T-helper 2 cell treated with Interferon-gamma antibody and Interleukin-4, amounts not matched to agents 100 ng/mL and 5 ng/mL, for 36 hours (primary cell): ENCODE measurements around the gene GAPDHS. TPM values are rescaled to one million over a fixed set of nuclear protein-coding genes. Genes with fewer than 3 reads are reported as not detected.

Experiments
- intact Hi-C: fragments of 100-400 bp; cut with micrococcal nuclease; formaldehyde crosslinking; loops from one replicate; pipeline ENCODE4 v1.15.1; 2023
- total RNA-seq: library from RNA; stranded (reverse); gene quantifications from 2 replicates; pipeline ENCODE4 v1.2.3, GENCODE V29; 2022

The GAPDHS gene
- total RNA-seq, 1 donor from 2014 or later, result not detected

DNA sequence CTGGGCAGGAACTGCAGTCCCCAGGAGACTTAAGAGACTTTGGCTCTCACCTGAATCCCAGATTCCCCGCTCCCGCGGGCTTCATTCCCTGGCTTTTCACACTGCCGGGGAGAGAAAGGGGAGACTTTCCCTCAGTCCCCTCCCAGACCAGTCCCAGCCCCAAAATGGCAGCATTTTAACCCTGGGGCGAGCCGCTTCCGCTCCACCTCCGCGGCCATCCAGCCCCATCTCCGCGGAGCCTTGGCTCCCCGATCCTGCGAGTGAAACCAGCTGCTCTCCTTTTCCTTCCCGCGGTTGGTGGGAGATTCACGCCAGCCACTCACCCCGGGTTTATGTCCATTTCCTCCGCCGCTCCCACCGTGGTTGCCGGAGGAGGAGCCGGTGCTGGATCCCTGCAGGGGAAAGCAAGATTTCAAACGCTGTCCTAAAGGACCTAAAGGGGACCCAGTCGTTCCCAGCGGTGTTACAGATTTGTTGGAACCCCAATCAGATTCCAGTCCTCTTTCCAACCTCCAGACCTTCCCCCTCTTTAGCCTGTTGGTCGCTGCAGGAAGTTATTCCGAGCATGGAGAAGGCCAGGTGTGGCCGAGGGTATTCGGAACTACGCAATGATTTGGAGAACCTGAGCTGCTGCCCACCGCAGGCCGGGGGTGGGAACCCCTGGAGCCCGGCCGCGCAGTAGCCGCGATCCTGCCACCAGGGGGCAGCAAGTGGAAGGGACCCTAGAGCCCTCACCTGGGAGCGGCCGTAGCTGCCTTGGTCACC is 23.2 kb upstream of the GAPDHS start:
- intact Hi-C loops, result loop anchor here (1.0 kb wide), 1 partner anchor 82 kb away; no protein-coding TSS in a partner anchor

DNA sequence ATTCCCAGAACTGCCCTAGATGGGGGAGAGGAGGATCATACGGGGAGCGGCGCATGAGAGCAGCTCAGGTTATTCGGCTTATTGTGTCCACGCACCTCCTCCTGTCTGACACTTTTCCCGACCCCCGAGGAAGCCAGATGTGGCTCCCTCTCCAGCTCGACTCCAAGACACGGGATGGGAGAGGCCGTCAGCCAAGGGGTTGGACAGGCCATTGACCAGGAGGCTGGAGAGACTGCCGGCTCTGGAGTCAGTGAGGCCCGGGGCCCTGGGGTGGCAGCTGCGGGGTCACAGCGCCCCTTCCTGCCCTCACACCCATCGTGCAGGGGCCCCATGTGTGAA is 22.7 kb upstream of the GAPDHS start:
- intact Hi-C loops, result loop anchor here (1.0 kb wide), 1 partner anchor 82 kb away; no protein-coding TSS in a partner anchor

DNA sequence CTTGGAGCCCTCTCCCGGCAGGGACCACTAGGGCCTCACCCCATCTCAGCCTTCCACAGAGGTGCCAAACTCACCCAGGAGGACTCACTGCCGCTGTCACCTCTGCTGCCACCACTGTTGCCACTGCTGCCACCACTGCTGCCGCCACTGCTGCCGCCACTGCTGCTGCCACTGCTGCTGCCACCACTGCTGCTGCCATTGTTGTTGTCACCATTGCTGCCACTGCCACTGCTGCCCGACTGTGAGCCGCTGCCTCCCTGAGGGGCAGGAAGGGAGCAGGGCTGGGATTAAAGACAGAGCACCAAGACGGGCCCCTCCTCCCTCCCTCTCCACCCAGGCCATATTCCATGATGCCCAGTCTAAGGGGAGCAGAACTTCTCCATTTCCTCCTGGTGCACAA is 21.9 kb upstream of the GAPDHS start:
- intact Hi-C loops, result no loop called here

DNA sequence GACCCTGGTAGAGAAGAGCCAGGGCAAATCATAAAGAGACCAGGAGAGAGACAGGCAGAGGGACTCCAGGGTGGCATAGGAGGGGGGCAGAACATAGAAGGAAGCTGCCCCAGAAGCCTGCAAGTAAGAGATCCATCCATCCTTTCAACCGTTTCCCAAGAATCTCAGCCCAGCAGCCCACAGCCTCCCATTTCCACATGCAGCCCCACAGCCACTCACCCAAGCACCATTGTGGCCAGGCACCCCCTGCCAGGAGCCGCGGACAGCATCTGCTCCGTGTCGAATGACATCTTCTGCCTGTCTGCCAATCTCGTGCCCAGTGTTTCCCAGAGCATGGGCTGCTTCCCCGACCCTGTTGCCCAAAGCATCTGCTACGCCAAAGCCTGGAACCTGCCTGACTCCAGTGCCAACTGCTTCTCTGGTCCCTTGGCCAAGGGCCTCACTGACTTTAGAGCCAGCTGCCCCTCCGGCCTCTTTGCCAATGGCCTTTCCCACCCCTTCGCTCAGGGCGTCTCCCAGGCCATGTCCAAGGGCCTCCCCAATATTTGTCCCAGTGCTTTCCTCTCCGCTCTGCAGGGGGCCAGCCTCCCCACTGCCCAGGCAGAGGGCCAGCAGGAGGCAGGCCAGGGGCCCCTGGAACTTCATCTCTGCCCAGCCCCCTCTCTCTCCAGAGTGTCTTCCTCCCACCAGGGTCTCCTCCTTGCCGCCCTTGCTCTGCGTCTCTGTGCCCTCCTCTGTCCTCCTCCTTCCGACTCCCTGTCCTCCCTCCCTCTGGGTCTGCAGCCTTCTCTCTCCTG is 20.2 kb upstream of the GAPDHS start:
- intact Hi-C loops, result no loop called here

DNA sequence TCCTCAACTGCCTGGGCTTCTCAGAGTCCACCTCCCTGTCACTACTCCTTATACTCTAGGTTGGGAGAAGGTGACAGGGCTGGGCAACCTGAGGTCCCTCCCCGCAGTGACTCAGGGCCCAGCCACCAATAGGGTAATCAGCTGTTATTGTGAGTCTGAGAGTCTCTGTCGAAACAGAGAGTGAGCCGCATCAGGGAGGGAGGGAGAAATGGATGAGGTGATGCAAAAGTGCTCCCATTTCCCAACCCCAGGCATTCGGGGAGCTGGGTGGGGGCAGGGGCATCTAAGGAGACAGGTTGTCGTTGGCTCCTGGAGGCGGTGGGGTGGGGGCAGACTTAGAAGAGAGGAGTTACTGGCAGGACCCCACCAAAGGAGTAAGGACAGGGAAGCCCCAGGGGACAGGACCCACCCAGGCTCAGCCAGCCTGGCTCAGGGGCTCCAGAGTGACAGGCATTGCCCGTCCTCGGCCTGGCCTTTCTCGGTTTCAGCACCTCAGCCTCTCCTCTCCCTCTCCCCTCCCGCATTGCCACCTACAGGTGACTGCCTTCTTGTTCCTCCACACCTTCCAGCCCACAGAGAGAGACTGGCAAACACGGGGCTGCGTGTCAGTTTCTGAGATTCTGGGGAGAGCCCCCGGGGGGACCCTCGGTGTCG is 19.5 kb upstream of the GAPDHS start, which contains the start of gene DMKN:
DMKN (minus strand) TSS at position 22 of the 654 bp plus-strand sequence. CDS start 174 bp downstream, outside the sequence.
- intact Hi-C loops, result no loop called here

DNA sequence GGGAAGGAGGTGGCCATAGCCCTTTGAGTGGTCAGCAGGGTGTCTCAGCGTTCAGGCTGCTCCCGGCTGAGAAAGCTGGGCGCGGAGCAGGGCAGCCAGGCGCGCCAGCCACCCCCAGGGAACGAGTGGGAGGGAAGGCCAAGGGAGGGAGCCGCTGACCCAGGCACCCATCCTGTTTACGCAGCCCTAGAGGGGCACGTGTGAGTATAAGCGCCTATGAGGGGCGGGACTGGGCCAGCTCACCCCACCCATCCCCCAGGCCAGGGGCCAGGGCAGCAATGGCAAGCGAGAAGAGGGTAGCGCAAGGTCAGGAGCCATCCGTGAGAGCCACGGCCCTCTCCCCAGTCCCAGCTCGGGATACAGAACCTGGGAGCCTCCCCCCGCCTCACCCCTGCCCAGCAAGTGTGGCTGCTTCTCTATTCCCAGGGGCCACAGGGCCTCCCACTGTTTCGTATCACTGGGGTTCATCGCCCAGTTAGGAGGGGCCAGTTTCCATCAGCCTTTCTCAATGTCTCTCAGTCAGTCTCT is 18.9 kb upstream of the GAPDHS start:
- intact Hi-C loops, result no loop called here

DNA sequence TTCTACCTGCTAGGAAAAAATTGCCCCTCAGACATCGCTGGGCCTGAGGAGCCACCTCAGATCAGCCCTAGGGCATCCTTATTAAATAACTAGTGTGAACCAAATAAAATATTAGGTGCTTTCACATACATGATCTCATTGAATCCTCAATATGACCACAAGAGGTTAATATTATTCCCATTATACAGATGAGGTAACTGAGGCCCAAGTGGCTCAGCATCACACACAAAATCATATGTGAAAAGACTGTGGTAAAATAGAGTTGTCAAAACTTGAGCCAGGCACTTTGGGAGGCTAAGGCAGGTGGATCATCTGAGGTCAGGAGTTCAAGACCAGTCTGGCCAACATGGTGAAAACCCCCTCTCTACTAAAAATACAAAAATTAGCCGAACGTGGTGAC is 16.9 kb upstream of the GAPDHS start:
- intact Hi-C loops, result no loop called here

DNA sequence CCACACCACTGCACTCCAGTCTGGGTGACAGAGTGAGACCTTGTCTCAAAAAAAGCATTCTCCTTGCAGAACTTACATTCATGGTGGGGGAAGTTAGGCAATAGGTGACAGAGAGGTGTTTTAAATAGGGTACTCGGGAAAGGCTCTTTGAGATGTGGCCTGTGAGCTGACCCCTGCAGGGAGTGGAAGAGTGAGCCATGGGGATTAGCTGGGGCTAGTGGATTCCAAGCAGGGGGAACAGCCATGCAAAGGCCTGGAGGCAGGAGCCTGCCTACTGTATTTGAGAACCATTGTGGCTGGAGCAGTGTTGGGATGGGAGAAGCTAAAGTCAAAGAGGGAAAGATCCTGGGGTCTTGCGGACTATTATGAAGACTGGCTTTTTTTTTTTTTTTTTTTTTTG is 15.9 kb upstream of the GAPDHS start:
- intact Hi-C loops, result no loop called here

DNA sequence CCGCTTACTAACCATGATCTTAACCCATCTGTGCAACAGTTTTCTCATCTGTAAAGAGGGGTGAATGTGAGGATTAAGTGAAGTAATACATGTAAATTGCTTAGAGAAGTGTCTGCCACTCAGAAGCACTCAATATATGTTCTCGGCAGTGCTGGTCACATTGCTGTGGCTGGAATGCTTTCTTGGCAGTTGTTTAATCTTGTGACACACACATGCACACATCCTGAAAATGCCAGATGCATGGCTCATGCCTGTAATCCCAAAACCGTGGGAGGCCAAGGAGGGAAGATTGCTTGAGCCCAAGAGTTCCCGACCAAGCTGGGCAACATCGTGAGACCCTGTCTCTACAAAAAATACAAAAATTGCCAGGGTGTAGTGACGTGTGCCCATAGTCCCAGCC is 14.9 kb upstream of the GAPDHS start:
- intact Hi-C loops, result no loop called here

DNA sequence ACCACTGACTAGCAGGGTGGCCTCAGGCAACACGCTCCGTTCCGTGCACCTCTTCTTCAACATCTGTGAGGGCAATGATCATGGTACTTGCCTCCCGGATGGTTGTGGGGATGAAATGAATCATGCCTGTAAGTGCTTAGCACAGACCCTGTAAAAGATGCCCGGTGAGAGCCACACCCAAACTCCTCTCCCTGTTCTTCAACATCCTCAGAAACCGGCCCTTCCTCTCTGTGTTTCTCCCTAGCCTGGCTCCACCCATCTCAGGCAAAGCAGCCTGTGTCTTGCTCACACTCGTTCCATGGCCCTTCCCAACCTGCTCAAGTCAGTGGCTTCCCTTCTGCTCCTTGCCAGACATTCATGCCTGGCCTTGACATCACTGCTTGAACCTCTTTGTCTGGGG is 14.0 kb upstream of the GAPDHS start:
- intact Hi-C loops, result no loop called here

DNA sequence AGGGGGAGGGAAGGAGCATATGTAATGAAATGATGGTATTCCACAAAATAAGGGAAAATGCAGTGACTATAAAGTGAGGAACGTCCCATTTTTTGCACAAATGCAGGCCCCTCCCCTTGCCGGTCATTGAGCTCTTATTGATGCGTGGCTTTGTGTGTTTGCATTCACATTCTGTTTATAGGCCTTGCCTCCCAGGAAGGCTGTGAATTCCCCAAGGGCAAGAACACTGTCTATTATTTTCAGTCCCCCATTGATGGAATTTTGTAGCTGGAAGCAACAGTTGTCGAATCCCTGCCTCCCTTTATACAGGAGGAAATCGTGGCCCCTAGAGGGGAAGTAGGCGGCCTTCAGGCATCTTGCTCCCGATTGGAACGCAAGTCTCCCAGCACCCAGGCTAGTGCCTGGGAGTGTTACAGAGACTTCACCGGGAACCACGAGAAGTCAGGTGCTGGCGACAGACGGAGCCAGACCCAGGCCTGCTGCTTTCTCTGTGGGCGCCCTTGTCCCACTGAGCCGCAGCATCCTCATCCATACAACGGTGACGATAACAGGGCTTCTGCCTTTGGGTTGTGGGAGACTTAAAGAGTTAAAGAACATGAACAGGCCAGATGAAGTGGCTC is 12.0 kb upstream of the GAPDHS start:
- intact Hi-C loops, result no loop called here

DNA sequence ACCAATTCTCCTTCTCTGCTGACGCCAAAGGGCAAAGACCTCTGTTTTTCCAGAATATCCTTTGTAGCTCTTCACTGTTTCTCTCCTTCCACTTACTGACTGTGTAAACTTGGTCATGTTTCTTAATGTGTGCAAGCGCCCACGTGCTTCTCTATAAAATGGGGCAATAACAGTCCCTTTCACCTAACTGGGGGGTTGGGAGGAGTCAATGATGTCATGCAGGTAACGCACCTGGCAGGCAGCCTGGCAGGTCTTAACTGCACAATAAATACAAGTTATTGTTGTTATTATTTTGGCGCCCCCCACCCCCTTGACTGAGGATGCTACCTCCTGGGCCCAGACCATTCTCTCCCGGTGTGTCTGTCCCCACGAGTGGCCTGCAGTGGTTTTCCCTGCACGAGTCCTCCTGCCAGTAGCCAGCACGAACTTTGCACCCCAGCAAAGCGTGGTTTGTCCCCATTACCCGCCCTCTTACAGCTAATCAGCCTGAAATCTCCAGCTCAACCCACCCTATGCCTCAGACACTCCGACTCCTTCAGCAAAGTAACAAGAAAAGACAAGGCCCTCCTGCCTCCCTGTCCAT is 10.4 kb upstream of the GAPDHS start:
- intact Hi-C loops, result no loop called here

DNA sequence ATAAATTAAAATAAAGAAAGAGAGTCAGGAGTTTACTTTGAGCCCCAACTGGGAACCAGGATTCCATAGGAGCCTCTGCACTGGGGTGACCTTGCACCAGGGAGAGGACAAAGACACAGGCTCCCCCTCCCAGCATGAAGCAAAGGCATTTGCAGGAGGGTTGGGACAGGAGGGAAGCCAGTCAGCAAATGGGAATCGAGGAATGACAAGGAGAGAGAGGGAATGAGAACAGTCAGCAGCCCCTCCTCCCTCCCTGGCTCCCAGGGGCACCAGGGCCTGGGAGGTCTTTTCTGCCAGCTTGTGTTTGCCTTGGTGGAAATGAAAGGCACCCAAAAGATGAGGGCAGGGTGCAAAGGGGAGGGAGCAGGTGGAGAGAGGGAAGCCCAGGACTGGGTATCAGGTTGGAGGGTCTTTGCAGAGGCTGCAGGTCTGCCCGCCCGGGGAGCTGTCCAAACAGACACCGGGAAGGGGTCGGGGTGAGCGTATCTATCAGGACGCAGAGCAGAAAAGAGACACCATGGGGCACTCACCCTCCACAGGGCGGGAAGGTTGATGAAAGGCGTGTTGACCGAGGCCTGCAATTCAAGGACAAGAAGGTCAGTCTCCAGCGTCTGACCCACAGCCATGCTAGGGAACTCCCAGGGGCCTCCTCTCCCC is 8.9 kb upstream of the GAPDHS start:
- intact Hi-C loops, result no loop called here

DNA sequence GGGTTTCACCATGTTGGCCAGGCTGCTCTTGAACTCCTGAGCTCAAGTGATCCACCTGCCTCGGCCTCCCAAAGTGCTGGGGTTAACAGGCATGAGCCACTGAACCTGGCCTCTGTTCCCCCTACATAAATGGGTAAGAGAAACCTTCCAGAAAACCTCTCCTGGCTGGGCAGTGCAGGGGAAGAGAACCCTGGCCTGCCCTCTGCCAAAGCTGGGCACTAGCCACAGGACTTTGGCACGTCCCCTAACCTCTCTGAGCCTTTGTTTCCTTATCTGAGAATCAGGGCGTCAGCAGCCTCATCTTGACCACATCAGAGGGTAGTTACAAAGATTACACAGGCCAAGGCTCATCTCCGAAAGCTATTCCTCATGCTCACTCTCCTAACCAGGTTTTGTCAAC is 7.4 kb upstream of the GAPDHS start:
- intact Hi-C loops, result no loop called here

DNA sequence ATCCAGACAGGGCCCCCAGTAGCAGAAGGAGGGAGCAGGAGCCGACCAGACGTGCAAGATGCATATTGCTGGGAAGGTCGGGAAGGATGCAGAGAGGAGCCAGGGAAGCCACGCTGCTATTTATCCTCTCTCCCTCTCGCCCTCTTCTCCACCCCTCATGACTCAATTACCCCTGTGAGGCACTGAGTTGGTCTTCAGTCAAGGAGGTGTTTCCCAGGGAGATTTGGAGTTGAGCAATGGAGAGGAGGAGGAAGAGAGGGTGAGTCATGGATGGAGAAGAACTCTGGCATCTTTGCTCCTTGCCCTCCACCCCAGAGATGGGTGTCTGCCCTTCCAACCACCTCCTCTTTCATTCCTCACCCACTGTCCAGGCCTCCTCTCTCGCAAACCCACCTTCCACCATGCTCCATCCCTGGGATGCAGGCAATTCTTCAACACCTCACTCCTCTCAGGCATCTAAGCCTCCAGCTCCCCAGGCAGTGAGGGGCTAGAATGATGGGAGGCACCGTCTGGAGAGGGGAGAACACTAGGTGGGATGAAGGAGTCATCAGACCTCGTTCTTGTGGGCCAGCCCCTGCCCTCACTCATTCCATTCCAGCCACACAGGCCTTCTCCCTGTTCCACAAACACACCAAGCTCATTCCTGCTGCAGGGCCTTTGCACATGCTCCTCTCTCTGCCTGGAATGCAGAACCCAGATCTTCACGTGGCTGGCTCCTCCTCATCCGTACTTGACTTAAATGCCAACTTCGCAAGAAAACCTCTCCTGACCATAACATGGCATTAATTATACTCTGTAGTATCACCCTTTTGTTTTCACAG is 4.8 kb upstream of the GAPDHS start, which contains the start of gene SBSN:
SBSN (minus strand) TSS at position 94 of the 821 bp plus-strand sequence; CDS start at position 64, 30 bp downstream.
- intact Hi-C loops, result no loop called here

DNA sequence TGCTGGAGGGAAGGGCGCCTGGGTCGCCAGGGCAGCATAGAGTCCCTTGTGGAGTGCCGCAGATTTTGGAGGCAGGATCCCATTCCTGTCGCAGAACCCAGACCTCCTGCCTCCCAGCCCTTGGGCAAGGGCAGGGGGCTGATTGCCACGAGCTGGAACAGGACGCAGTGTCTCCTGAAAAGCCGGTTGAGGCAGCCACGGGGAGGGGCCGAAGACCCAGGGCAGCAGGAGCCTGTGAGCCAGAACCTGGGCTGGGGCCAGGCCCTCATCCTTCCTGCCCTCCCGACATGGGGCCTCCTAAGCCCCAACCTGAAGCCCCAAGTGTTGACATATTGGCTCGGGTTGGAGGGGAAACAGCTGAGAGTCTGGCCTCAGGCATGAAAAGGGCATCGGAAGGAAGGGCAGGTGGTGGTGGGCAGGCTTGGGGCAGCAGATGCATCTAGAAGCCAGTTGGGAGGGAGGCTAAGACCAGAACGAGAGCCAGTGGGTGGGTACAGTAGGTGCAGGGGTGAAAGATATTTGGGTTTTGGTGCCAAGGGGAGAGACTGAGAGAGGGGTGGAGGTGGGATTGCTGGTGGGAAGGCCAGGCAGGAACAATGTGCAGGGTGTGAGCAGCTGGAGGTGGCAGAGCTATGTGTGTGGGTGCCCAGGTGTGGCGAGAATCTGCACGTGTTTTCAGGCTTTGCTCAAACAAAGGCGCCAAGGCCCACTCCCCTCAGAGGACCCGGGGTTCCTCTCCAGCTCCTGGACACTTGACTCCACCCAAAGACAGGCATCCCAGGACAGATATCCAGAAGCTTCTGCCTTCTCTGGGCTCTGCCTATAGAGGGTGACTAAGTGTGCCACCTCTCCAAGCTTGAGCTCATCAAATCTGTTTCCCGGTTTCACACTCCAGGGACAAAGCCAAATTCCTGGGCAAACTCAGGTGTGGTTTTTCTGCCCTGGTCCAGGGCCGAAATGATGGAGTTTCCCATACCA is 3.7 kb upstream of the GAPDHS start:
- intact Hi-C loops, result no loop called here

DNA sequence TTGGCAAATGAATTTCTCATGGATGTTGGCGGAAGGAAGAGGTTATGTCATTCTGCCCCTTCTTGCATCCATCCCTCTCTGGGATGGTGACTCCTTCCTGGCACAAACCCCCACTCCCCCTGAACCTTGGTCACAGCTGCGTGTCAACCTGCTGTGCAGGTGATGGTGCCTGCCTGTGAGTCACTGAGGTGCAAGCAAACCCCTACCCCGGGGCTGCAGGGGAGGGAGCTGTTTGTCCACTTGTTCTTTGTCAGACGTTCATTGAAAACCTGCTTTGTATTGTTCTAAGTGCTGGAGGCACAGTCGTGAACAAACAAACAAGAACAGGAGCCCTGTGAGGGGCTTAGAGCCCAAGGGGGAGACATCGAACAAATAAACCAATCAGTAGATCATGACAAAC is 2.0 kb upstream of the GAPDHS start:
- intact Hi-C loops, result no loop called here

DNA sequence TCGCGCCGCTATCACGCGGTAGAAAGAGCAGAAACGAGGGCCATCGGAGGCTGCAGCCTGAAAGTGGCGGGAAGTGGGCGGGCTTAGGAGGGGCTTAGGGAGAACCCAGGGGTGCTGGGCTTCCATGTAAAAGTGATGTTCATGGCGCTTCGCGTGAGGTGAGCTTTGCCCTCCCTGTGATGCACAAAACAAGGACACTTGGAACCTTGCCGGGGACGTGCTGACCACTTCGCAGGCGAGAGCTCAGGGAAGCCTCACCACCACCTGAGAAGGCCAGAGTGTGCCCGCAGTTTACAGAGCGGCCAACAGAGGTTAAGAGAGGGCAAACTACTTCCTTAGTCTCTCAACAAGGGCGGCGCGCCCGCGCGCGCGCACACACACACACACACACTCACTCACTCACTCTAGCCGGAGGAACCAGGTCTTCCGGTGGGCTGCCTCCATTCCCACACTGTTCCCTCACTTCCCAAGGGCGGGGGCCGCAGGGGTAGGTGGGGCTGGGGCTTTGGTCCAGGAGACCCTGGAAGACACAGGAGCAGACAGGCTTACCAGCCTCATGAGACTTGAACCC is 651 bp downstream of the GAPDHS start:
- intact Hi-C loops, result no loop called here
